NB4 (cell line): Measurements from ENCODE around the gene DDX56.

ENCODE experiments used
- CTCF ChIP-seq: IDR thresholded peaks from one replicate; pipeline ENCODE4 v1.5.1; 2012; ENCODE audit warnings: low read depth, low read length
- MYC ChIP-seq: IDR thresholded peaks from 2 replicates; pipeline ENCODE4 v1.6.1; 2011; ENCODE audit warnings: low read depth, low read length
- POLR2A ChIP-seq: IDR thresholded peaks from 2 replicates; pipeline ENCODE4 v1.6.1; 2011; ENCODE audit warnings: mild to moderate bottlenecking; ENCODE audit not compliant: insufficient read length; ENCODE audit errors: extremely low read depth

GRCh38 chr7:44615793-44616192 lies 42.1 kb upstream of the DDX56 start:
- TF ChIP-seq POLR2A = no peak
- TF ChIP-seq MYC = no peak
- TF ChIP-seq CTCF = no peak
